Measurements from ENCODE around the gene TGM3. TPM values are rescaled to one million over a fixed set of nuclear protein-coding genes. Genes with fewer than 3 reads are reported as not detected.

TGM3 gene
- total and polyA plus RNA-seq, 11 donors = 0.04 TPM; not detected in 10

DNA sequence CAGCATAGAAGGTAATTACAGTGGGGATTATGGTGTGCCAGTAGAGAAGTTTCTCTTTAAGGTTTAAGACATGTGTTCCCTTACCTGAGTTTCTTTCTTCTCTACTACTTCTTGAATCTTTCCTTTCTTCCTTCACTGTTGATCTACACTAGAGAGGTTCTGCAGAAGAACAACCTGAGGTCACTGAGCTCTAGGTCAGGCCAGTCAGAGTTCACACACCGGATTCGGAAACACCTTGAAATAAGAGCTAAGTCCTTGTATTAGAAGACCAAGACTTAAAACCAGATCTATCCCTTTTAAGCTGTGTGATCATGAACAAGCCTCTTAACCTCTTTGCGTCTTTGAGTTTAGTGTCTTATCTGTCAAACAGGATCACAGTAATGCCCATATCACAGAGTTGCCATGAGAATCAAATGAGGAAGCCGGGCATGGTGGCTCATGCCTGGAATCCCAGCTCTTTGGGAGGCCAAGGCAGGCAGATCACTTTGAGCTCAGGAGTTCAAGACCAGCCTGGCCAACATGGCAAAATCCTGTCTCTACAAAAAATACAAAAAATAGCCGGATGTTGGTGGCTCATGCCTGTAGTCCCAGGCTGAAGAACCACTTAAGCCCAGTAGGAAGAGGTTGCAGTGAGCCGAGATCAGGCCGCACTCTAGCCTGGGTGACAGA is 22.0 kb upstream of the TGM3 start:
- no peak for TF ChIP-seq POLR2A (IDR thresholded peaks at IDR 0.05)
- TF ChIP-seq, protein P1, sequence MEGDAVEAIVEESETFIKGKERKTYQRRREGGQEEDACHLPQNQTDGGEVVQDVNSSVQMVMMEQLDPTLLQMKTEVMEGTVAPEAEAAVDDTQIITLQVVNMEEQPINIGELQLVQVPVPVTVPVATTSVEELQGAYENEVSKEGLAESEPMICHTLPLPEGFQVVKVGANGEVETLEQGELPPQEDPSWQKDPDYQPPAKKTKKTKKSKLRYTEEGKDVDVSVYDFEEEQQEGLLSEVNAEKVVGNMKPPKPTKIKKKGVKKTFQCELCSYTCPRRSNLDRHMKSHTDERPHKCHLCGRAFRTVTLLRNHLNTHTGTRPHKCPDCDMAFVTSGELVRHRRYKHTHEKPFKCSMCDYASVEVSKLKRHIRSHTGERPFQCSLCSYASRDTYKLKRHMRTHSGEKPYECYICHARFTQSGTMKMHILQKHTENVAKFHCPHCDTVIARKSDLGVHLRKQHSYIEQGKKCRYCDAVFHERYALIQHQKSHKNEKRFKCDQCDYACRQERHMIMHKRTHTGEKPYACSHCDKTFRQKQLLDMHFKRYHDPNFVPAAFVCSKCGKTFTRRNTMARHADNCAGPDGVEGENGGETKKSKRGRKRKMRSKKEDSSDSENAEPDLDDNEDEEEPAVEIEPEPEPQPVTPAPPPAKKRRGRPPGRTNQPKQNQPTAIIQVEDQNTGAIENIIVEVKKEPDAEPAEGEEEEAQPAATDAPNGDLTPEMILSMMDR (IDR thresholded peaks at IDR 0.05) = no peak
- Histone ChIP-seq H3K27ac (no peak overlapping the region), H3K4me3 (no peak overlapping the region), H3K9me3 (peaks cover 0 to 6% (median 0%) of the 10 kb centered on the region in 12 donors), H3K4me1 (no peaks in the 10 kb centered on the region), H3K36me3 (no peaks in the 10 kb centered on the region), H3K27me3 (peaks cover 0 to 16% (median 0%) of the 10 kb centered on the region in 9 donors)
- intact Hi-C loops (cut with DNase I) = no loop called here
- DNase-seq = no peak
- 88 to 91% (median 88%) methylated on average over 7 of the region's 7 CpGs for WGBS, 4 donors
- no peak for ATAC-seq

DNA sequence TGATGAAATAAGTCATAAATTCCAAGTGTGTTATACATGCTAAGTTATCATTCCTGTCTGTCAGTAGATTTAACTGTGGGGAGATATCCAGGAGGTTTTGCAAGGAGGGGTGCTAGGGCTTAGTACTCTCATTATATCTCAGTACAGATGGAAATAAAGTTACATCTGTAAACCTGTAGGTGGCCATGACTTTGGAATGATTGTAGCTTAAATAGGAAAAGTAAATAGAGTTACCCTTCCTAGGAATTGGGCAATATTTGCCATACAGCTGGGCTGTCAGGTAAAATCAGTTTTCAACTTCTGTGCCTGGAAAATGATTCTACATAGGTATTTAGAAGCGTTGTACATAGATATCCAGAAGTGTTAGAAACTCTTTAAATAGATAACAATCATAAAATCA is 19.8 kb upstream of the TGM3 start:
- H3K4me1 ChIP-seq = peaks cover 0 to 7% (median 0%) of the 10 kb centered on the region in 12 donors
- peaks cover 0 to 4% (median 0%) of the 10 kb centered on the region in 12 donors for H3K9me3 ChIP-seq
- TF ChIP-seq, protein P1 (IDR thresholded peaks at IDR 0.05) = no peak
- TF ChIP-seq POLR2A (IDR thresholded peaks at IDR 0.05) = no peak
- no peak for ATAC-seq
- no peaks in the 10 kb centered on the region for H3K36me3 ChIP-seq
- intact Hi-C loops (cut with DNase I) = no loop called here
- no peak overlapping the region for H3K4me3 ChIP-seq
- no peak overlapping the region for H3K27ac ChIP-seq
- DNase-seq = no peak
- 60 to 77% (median 66%) methylated on average over 1 of the region's 1 CpG for WGBS, 4 donors
- H3K27me3 ChIP-seq = peaks cover 0 to 16% (median 0%) of the 10 kb centered on the region in 9 donors

DNA sequence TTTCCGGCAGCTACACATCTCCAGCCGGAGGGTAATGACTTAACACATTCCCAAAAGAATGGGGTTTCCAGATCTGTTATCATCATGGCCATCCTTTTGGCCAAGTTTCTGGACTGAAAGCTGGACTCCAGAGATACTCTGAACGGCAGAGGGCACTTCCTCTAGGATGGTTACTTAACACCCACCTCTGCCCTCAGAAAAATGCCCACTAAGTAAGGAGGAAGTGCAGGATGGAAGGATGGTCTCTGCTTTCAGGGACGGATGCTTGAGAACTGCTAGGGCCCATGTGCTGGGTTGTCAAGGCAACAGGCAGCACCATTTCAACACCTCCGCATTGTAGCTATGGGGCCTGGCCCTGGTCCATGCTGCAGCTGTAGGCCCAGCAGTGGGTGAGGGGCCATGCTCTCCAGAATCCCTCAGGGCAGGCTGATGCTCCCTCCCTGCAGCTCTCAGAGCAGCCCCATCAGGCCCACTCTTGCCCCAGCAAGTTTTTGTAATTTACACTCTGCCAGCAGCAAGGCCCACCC is 16.5 kb upstream of the TGM3 start:
- peaks cover 0 to 7% (median 0%) of the 10 kb centered on the region in 12 donors for H3K4me1 ChIP-seq
- intact Hi-C loops (cut with DNase I) = no loop called here
- DNase-seq = no peak
- H3K36me3 ChIP-seq = no peaks in the 10 kb centered on the region
- H3K9me3 ChIP-seq = peaks cover 0 to 4% (median 0%) of the 10 kb centered on the region in 12 donors
- H3K27ac ChIP-seq = no peak overlapping the region
- 45 to 57% (median 47%) methylated on average over 5 of the region's 5 CpGs for WGBS, 4 donors
- TF ChIP-seq POLR2A (IDR thresholded peaks at IDR 0.05) = no peak
- TF ChIP-seq, protein P1 (IDR thresholded peaks at IDR 0.05) = no peak
- ATAC-seq = no peak
- H3K4me3 ChIP-seq = no peak overlapping the region
- H3K27me3 ChIP-seq = peaks cover 0 to 16% (median 0%) of the 10 kb centered on the region in 9 donors

DNA sequence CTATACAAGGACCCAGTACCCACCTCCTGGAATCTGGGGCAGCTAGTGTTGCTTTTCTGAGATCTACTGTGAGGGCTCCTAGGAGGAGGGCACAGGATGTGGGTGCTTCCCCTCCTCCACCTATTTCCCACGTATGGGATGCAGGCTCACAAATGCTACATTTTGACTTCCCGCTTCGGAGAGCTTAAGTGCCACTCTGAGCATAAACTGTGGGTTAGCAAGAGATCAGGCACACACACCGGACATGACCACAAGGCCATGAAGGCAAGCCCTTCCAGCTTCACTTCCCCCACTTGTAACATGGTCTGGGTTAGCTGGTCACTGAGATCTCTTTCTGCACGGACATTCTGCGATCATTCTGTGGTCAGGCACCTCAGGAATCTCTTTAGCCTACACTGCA is 15.7 kb upstream of the TGM3 start:
- Histone ChIP-seq H3K27ac (no peak overlapping the region), H3K4me3 (no peak overlapping the region), H3K36me3 (no peaks in the 10 kb centered on the region), H3K27me3 (peaks cover 0 to 16% (median 0%) of the 10 kb centered on the region in 9 donors), H3K4me1 (peaks cover 0 to 7% (median 0%) of the 10 kb centered on the region in 12 donors), H3K9me3 (peaks cover 0 to 4% (median 0%) of the 10 kb centered on the region in 12 donors)
- DNase-seq (no peak), ATAC-seq (no peak)
- intact Hi-C loops (cut with DNase I) = no loop called here
- 79 to 88% (median 83%) methylated on average over 6 of the region's 6 CpGs for whole genome bisulfite sequencing, 4 donors
- no peak for TF ChIP-seq POLR2A (IDR thresholded peaks at IDR 0.05)
- TF ChIP-seq, protein P1 (IDR thresholded peaks at IDR 0.05) = no peak
